B cell (primary cell): ENCODE results near the gene MPZL2.

ENCODE experiments used
- CTCF ChIP-seq: fragments of 200-600 bp; IDR thresholded peaks from one replicate; pipeline ENCODE4 v1.8.0; 2022; ENCODE audit warnings: antibody characterized with exemption, mild to moderate bottlenecking
- EZH2 ChIP-seq: IDR thresholded peaks from 2 replicates; pipeline ENCODE4 v1.6.1; 2012; ENCODE audit warnings: borderline replicate concordance, low read depth, mild to moderate bottlenecking, moderate library complexity, low read length; ENCODE audit not compliant: insufficient read depth, poor library complexity, severe bottlenecking

GRCh38 chr11:118283756-118284350, 19.8 kb upstream of the MPZL2 start:
- no peak for TF ChIP-seq CTCF
- no peak for TF ChIP-seq EZH2
